Nephron progenitor cell (in vitro differentiated cells): Measurements from ENCODE around the gene METTL14.

Experiments used
- DNase-seq: peaks from one replicate; pipeline ENCODE4 v3.0.0; 2021
- H3K27ac Mint-ChIP-seq: 2 replicates; pipeline ENCODE4 v1.8.0; 2021; ENCODE audit warnings: mild to moderate bottlenecking, moderate library complexity, mixed read lengths
- H3K27me3 Mint-ChIP-seq: 2 replicates; pipeline ENCODE4 v1.8.0; 2021; ENCODE audit warnings: mild to moderate bottlenecking, low read depth, mixed read lengths; ENCODE audit not compliant: poor library complexity
- H3K36me3 Mint-ChIP-seq: 2 replicates; pipeline ENCODE4 v1.8.0; 2021; ENCODE audit warnings: low read depth, mixed read lengths
- H3K4me1 Mint-ChIP-seq: 2 replicates; pipeline ENCODE4 v1.8.0; 2021; ENCODE audit warnings: mixed read lengths
- H3K4me3 Mint-ChIP-seq: 2 replicates; pipeline ENCODE4 v1.8.0; 2021; ENCODE audit warnings: mild to moderate bottlenecking, moderate library complexity, mixed read lengths
- H3K9me3 Mint-ChIP-seq: 2 replicates; pipeline ENCODE4 v1.8.0; 2021; ENCODE audit warnings: mild to moderate bottlenecking, moderate library complexity, mixed read lengths
- TF ChIP-seq, protein P1 (sequence below): fragments of 200-600 bp; sonication (generic); IDR thresholded peaks from 2 replicates; pipeline ENCODE4 v1.5.0; 2021; ENCODE audit warnings: antibody characterized with exemption

METTL14 gene

GRCh38 chr4:118682928-118683327 lies 2.3 kb upstream of the METTL14 start:
- no peak for DNase-seq
- H3K27me3 Mint-ChIP-seq = peaks cover 9% of the 10 kb centered on the region
- no peak overlapping the region for H3K27ac Mint-ChIP-seq
- peaks cover 6% of the 10 kb centered on the region for H3K36me3 Mint-ChIP-seq
- H3K9me3 Mint-ChIP-seq = no peaks in the 10 kb centered on the region
- H3K4me3 Mint-ChIP-seq = peak overlapping the region; percentile 2
- peaks cover 18% of the 10 kb centered on the region for H3K4me1 Mint-ChIP-seq
- TF ChIP-seq, protein P1, sequence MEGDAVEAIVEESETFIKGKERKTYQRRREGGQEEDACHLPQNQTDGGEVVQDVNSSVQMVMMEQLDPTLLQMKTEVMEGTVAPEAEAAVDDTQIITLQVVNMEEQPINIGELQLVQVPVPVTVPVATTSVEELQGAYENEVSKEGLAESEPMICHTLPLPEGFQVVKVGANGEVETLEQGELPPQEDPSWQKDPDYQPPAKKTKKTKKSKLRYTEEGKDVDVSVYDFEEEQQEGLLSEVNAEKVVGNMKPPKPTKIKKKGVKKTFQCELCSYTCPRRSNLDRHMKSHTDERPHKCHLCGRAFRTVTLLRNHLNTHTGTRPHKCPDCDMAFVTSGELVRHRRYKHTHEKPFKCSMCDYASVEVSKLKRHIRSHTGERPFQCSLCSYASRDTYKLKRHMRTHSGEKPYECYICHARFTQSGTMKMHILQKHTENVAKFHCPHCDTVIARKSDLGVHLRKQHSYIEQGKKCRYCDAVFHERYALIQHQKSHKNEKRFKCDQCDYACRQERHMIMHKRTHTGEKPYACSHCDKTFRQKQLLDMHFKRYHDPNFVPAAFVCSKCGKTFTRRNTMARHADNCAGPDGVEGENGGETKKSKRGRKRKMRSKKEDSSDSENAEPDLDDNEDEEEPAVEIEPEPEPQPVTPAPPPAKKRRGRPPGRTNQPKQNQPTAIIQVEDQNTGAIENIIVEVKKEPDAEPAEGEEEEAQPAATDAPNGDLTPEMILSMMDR = peak; percentile 21

DNA sequence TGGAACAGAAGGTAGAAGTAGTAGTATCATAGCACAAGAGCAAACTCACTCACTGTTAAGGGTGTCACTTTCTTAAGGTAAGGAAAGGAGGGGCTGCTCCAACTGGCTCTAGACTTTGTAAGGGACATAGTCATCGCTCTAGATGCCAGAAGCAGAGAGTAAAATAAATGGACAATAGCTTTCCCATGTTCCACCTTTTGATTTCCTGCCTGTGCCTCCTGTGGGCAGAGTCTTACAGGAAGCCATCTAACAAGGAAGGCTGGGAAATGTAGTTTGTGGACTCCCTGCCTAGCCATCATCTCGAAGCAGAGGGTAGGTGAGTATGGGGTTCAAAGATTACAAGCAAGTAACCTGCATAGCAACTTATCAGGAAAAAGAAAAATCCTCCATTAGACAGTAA lies 1.7 kb upstream of the METTL14 start:
- DNase-seq = no peak
- Mint-ChIP-seq H3K4me3 (peak overlapping the region; percentile 2), H3K4me1 (peaks cover 18% of the 10 kb centered on the region), H3K36me3 (peaks cover 7% of the 10 kb centered on the region), H3K27ac (no peak overlapping the region), H3K9me3 (no peaks in the 10 kb centered on the region), H3K27me3 (peaks cover 9% of the 10 kb centered on the region)
- TF ChIP-seq, protein P1 = no peak

DNA sequence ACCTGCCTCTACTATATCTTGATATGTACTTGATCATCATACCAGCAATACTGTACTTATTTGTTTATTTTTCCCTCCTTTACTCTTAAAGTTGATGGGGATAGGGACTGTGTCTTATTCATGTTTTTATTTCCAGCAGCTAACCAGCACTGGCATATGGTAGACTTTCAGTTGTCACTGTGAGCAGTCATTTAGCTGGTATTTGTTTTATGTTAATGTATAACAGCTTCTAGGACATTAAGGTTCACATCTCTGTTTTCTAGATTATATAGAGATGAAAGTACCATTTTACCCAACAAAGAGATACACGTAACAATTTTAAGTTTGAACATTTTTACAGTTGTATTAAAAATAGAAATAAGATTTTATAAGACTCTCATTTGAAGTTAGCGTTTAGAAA lies 17.9 kb downstream of the METTL14 start:
- Mint-ChIP-seq H3K36me3 (peaks cover 64% of the 10 kb centered on the region), H3K27me3 (no peaks in the 10 kb centered on the region), H3K27ac (no peak overlapping the region), H3K4me3 (no peak overlapping the region), H3K9me3 (no peaks in the 10 kb centered on the region), H3K4me1 (no peaks in the 10 kb centered on the region)
- DNase-seq = no peak
- TF ChIP-seq, protein P1 = no peak

DNA sequence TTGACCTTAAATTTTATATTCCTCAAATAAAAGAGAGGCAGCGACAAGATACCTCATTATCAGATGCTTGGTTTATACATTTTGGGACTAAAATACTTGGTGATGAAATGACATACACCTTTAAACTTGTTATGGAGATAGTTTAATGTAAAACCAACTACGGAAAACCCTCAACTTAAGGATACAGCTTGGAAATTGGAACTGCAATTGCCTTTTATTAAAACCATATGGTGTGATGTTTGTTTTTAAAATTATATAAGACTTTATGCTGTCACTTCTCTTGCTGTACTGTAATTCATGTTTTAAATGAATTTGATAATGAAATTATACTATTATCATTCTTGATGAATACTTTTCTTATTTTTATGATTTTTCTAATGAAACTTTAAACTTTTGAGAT lies 25.9 kb downstream of the METTL14 start:
- H3K27me3 Mint-ChIP-seq = no peaks in the 10 kb centered on the region
- H3K4me1 Mint-ChIP-seq = no peaks in the 10 kb centered on the region
- peaks cover 38% of the 10 kb centered on the region for H3K36me3 Mint-ChIP-seq
- no peak for DNase-seq
- no peak overlapping the region for H3K4me3 Mint-ChIP-seq
- no peak overlapping the region for H3K27ac Mint-ChIP-seq
- TF ChIP-seq, protein P1 = no peak
- H3K9me3 Mint-ChIP-seq = no peaks in the 10 kb centered on the region

DNA sequence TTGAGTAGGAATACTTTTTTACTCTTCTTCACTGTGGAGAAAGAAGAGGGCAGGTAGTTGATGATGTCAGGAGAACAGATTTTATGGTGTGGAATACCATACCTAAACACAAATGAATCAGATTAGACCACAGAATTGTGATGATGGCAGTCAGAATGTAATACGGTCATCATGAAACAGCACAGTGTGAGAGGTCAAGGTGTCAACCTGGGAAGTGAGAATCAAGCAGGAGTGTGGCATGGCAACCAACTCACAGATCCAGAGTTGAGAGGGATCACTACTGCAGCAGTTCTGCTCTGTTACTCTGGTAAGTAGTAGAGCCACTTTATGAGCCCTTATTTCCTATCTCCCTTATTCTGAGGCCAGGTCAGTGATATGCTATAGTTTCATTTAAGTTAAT lies 27.7 kb downstream of the METTL14 start:
- H3K4me3 Mint-ChIP-seq = no peak overlapping the region
- no peaks in the 10 kb centered on the region for H3K27me3 Mint-ChIP-seq
- H3K9me3 Mint-ChIP-seq = no peaks in the 10 kb centered on the region
- H3K4me1 Mint-ChIP-seq = no peaks in the 10 kb centered on the region
- peaks cover 27% of the 10 kb centered on the region for H3K36me3 Mint-ChIP-seq
- DNase-seq = no peak
- H3K27ac Mint-ChIP-seq = no peak overlapping the region
- TF ChIP-seq, protein P1 = no peak

DNA sequence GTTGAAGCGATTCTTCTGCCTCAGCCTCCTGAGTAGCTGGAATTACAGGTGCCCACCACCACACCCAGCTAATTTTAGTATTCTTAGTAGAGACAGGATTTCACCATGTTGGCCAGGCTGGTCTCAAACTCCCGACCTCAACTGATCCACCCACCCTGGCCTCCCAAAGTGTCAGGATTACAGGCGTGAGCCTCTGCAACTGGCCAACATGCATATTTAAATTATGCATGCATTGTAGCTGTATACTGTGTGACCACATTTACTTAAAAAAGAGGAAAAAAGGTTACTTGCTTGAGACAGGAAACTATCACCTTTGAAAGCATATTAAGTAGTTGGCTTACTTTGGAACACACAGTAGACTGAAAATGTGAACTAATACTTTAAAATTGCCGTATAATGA lies 29.5 kb downstream of the METTL14 start:
- Mint-ChIP-seq H3K4me1 (no peaks in the 10 kb centered on the region), H3K27me3 (no peaks in the 10 kb centered on the region), H3K9me3 (no peaks in the 10 kb centered on the region), H3K36me3 (peaks cover 19% of the 10 kb centered on the region), H3K4me3 (no peak overlapping the region), H3K27ac (no peak overlapping the region)
- DNase-seq = no peak
- TF ChIP-seq, protein P1 = no peak
